Esophagus muscularis mucosa (tissue), 3 donors: ENCODE data around the gene RALGAPA1.

Source experiments
- CTCF ChIP-seq, 3 experiments: fragments of 200-600 bp in 2 of 3; fragments of 450-650 bp in 1 of 3; sonication (generic) in 2 of 3; IDR thresholded peaks; one replicate each; pipeline ENCODE4 v1.5.1; 2017 to 2019; ENCODE audit warnings: antibody characterized with exemption in 3 of 3, mild to moderate bottlenecking in 2 of 3, moderate library complexity in 1 of 3
- POLR2A ChIP-seq: fragments of 450-650 bp; IDR thresholded peaks from one replicate; pipeline ENCODE4 v1.6.1; 2017; ENCODE audit warnings: antibody characterized with exemption, moderate library complexity, mild to moderate bottlenecking, low read depth

GRCh38 chr14:35519986-35520385, 289.1 kb downstream of the RALGAPA1 start:
- TF ChIP-seq CTCF (IDR thresholded peaks at IDR 0.05) (no peak), POLR2A (no peak)
